ENCODE measurements around the gene TMOD1.

The TMOD1 gene

DNA sequence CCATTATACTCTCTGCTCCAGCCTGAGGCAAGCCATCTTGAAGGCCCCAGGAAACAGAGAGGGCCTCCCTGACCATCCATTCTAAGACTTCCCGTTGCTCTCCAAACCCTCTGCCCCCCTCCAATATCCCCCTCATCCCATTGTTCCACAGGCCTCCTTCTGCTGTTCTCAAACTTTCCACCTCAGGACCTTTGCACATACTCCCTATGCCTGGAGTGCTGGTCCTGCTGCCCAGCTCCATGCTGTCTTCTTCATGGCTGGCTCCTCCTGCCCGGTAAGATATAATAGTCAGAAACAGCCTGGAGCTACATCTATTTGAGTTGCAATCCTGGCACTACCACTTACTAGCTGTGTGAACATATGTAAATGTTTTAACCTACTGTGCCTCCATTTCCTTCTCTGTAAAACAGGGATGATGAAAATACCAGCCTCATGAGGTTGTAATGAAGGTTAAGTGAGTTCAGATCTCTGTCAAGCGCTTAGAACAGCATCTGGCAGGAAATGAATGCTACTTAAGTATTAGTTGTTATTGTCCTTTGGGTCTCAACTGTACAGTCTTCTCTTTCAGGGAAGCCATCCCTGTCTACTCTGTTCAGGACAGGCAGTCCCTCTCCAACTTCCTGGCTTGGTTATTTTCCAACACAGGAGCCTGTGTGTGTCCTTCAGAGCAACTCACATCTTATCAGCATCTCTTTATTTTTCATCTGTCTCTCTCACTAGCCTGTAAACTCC, 45.8 kb downstream of the TMOD1 start:
- no peak for DNase-seq (ENCODE audit: low spot score)

DNA sequence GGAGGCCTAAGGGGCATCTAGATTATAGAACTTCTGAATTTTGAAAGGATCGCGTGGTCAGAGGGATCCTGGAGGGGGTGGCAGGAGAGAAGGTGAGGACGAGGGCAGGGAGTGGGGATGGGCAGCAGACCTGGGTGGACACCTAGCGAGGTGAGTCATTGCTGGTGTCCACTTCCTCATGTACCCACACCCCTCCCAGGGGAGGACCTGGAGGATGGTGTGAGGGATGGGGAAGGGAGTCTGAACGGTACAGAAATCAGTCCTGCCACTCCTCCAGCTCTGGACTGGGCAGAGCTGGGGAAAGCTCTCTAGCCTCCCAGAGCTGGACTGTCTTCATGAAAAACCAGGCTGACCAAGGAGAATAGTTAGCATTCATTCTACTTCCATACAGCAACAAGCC, 46.9 kb downstream of the TMOD1 start:
- no peak for DNase-seq (ENCODE audit: low spot score)

DNA sequence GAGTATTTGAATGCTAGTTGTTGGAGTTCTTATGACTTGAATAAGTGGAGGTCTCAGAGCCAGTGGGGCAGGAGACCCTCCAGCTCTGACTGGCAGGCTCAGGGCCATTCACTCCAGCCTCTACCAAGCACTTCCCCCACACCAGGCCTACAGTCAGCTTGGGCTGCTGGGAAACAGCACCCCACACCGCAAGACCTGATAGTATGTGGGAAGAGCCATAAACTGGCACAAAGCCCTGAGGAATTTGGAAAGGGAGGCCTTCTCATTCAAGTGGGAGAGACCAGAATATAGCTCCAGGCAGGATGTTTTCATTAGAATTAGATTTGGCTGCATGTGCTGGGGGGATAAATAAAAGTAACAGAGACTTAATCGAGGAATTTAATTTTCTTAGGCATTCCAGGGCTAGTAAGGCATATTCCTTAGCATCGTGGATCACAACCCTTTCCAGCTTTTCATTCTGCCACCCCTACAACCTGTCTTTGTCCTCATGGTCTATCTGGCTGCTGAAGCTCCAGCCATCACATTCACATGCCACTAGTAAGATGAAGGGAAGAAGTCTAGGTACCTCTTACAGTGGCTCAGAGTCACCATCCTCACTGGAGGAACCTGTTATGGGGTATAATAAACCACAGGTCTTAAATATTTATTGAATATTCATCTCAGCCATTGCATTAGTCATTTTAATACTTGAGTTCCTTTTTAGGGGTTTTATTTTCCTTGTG, 47.5 kb downstream of the TMOD1 start:
- DNase-seq (ENCODE audit: low spot score), result no peak

DNA sequence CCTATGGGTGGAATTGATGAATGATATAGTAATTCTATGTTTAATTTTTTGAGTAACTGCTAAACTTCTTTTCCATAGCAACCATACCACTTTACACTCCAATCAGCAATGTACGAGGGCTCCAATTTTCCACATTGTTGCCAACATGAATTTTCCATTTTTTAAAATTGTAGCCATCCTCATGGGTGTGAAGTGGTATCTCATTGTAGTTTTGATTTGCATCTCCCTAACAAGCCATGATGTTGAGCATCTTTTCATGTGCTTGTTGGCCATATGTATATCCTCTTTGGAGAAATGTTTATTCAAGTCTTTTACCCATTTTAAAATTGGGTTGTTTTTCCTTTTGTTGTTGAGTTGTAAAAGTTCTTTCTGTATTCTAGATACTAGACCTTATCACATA, 48.9 kb downstream of the TMOD1 start:
- no peak for DNase-seq (ENCODE audit: low spot score)

DNA sequence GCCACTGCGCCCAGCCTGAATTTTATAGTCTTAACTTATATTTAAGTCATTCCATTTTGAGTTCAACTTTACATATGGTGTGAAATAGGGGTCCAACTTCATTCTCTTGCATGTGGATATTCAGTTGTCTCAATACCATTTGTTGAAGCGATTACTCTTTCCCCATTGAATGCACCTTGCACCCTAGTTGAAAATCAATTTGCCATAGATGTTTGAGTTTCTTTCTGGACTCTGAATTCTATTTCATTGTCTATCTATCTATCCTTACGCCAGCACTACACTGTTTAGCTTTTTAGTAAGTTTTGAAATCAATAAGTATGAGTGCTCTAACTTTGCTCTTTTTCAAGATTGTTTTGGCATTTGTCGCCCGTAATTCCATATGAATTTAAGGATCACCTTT, 49.8 kb downstream of the TMOD1 start:
- no peak for DNase-seq (ENCODE audit: low spot score)

DNA sequence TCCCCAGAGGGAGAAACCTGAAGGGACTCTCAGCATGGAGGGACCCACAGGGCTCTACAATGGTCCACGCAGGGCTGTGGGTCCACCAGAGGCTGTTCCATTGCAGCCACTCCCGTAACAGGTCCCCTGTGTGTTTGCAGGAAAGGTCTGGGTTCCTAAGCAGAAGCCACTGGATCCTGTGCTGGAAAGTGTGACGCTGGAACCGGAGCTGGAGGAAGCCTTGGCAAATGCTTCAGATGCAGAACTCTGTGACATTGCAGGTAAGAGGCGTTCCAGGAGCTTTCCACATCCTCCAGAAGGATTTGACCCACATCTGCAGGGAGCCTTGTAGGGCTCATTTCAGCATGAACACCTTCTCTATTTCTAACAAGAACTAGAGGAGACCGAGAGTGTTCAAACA, 51.7 kb downstream of the TMOD1 start:
- DNase-seq (ENCODE audit: low spot score), result no peak

DNA sequence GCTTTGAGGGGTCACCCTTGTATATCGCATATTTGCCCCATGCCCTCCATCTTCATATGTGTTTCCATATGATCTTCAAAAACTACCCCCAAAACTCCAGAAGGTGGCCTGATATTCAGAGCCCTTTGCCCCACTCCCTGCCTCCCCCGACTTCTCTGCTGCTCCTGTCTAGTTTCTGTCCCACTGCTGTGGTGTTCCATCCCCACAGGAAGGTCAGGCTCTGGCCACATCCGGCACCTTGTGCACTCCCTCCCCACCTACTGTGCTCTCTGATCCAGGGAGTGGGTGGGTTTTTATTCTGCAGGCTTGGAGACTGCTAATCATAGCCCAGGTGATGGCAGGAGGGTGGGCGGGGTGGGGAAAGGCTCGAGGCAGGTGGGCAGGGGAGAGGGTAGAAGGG, 52.4 kb downstream of the TMOD1 start:
- DNase-seq (ENCODE audit: low spot score), result no peak

DNA sequence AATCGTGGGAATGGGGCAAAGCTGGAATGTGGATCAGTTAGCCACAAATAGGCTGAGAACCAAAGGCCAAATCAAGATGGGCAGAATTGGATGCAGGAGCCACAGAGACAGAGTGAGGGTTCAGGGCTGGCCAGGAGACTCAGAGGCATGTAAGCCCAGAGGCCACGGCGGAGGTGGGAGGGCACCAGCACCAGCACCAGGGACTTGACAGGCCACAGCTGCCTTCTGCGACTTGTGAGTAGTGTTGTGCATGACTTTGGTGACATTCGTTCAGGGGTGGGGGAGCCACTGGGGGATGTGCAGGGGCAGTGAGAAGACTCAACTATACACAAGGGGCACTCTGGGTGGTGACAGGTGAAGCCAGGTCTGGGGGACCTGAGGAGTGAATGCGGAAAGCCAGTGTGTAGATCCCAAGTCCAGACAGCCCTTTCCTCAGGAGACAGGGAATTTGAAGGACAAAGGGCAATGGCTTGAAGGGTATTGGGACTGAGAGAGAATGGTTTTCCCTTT, 53.2 kb downstream of the TMOD1 start:
- DNase-seq (ENCODE audit: low spot score), result no peak

DNA sequence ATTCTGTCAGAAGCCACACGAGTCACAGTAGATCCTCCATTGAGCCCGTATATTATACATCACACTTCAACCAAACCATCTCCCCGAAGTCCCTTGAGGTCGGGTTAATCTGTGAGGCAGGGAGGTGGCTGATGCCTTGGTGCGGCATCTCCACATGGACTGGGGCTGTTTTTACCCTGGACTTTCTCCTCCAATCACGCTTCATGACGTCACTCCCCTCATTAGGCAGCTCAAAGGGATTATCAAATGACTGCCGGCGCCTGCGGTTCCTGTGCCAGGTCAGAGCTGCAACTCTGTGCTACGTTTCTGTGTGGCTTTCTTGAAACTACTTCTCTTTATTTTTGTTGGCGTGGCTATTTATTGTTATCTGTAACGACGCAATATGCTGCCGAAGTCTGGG, 53.7 kb downstream of the TMOD1 start:
- no peak for DNase-seq (ENCODE audit: low spot score)

DNA sequence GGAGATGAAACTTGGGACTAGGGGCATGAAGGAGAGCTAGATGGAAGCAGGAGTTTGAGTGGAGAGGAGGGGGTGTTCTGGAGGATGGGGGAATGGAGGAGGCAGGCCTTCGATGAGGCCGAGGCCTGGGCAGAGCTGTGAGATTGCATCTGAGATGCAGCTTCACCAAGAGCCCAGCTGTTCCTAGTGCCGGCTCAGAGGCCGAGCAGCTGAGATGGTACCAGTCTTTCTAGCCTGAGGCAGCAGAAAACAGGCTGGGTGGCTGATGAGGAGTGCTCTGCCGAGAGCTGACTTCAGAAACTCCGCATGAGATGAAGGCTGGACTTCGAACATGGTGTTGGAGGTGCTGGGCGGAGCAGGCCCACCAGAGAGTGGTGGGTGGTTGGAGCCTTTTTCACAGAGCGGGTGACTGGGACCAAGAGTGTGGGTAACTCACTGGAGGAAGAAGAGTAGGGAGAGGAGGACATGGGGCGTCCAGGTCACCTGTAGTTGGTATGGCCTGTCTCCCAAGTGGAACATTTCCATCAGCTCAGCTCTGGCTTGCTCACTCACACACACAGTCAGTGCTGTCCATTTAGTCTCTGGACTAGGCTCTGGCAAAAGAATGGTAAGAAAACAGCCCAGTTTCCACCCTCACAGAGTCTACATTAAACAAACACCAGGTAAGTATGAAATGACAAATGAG, 54.7 kb downstream of the TMOD1 start:
- DNase-seq (ENCODE audit: low spot score), result no peak

DNA sequence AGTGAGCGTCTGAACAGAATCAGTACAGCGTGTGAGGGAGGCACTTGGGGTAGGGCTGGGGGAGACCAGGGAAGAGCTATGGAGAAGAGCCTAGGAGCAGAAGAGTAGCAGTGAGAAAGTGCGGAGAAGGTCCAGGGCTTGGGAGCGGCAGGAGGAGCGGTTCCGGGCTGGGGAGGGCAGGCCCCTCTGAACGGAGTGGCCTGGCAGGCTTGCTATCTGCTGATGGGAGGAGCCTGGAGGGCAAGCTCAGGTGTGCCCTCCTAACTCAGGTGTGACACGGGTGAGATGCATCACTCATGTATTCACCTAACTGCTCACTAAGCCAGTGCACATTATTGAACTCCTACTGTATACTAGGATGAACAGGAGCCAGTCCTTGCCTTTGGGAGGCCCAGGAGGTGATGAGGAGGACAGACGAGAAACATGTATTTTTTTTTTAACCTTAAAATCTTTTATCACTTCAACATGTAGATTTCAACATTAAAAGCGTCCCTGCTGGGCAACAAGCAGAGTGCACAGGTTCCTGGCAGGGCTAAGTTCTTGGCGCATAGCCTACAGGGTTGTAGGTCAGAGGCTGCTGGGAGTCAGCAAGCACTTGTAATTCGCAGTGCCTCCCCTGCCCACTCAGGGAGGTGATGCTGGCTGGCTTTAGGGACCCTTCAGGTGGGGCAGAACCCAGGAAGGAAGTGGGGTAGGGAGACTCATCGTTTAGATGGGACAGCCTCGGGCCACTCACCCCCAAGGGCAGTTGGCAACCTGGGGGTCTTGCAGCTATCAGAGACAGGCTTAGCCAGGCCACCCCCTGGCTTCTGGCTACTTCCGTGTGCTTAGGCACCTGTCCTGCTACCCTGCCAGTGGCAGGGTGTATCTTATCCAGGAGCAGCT, 55.5 kb downstream of the TMOD1 start:
- DNase-seq (ENCODE audit: low spot score), result no peak

DNA sequence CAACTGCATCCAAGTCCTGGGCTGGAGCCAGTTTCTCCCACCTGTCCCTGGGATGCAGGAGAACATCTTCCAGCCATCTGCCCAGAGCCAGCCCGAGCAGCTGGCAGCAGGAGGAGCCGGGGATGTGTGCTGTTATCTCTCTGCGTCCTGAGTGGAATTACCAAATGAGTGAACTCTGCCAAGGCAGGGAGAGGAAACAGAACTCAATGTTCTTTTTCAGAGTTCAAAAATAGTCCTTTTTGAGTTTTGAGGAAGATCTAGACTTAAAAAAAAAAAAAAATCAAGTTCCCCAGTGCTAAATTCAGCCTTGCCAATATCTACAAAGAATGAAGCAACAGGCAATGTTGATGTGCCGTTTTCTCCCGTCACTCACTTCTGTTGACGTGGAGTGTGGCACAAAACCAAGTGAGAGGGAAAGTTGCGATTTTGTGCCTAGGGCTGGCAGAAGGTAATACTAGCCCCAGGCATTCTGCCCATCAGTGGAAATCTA, 56.2 kb downstream of the TMOD1 start:
- DNase-seq (ENCODE audit: low spot score), result peak; percentile 6

DNA sequence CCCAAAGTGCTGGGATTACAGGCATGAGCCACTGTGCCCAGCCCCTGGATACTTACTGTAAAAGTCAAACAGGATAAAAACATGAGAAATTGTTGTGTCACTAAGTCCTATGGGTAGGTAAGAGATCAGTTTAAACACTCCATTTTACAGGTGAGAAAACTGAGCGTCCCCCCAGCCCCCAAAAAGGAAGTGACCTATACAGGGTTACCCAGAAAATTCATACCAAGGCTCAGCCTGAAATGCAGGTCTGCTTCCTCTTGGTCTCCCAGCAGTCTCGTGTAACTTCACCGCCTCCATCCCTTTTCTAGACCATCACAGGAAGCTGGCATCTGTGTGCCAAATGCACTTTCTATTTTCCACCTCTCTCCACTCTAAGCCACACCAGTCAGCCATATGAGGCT, 57.2 kb downstream of the TMOD1 start:
- no peak for DNase-seq (ENCODE audit: low spot score)

DNA sequence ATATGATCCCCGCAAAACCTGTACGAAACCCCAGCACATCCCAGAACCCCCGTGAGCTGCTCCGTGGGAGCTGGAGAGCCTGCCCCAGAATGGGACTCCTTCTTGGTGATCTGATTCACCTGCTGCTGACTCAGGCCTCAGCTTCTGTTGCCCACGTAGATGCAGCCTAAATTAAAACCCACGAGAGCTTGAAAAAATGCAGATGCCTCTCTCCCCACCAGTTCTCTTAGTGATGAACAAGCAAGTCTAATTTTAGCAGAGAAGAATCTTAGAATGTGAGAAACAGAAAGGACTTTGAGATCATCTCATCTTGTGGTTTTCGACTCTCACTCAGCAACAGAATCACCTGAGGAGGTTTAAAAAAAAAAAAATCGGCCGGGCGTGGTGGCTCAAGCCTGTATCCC, 57.6 kb downstream of the TMOD1 start:
- DNase-seq (ENCODE audit: low spot score), result no peak

DNA sequence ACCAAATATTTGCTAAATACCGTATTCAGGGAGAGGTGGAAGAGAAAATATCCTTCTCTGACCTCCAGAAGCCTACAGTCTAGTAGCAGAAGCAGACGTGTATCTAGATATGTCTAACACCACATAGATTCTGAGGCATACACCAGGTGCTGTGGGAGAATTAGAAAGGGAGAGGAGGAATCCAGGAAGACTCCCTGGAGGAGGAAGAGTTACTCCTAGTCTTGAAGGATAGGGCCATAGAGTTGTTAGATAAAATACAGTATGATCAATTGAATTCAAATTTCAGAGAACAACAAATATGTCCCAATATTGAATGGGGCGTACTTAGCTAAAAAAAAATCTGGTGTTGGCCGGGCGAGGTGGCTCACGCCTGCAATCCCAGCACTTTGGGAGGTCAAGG, 58.7 kb downstream of the TMOD1 start:
- no peak for DNase-seq (ENCODE audit: low spot score)

DNA sequence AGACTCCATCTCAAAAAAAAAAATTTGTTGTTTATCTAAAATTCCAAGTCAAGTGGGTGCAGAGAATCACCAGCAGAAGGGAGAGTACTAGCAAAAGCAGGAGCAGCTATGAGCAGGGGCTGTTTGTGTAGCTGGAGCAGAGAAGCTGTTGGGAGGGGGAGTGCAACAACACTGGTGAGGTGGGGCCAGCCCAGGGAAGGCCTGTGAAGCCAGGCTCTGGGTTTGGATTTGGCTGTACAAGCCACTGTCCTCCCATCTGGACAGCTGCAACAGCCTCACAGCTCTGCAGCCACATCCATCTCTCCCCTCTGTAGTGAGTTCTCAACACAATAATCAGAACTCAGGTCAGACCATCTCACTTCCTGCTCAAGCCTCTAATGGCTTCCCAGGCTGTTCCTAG, 59.4 kb downstream of the TMOD1 start:
- no peak for DNase-seq (ENCODE audit: low spot score)

DNA sequence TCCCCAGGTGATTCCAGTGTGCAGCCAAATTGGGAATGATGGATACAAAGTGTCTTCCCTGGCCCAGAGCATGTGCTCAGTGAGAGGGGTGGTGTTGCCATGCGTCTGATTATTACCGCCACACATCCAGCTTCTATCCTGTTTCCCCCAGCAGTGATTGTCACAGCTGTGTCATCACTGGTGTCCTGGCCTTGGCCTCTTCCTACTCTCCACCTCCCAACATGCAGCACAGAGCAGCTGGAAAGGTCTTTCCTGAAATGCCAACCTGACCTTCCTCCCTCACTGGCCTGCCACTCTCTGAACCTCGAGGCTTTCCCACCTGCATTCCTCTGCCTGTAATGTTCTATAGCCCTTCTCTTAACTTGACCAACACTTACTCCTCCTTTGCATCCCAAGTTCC, 60.0 kb downstream of the TMOD1 start:
- no peak for DNase-seq (ENCODE audit: low spot score)

DNA sequence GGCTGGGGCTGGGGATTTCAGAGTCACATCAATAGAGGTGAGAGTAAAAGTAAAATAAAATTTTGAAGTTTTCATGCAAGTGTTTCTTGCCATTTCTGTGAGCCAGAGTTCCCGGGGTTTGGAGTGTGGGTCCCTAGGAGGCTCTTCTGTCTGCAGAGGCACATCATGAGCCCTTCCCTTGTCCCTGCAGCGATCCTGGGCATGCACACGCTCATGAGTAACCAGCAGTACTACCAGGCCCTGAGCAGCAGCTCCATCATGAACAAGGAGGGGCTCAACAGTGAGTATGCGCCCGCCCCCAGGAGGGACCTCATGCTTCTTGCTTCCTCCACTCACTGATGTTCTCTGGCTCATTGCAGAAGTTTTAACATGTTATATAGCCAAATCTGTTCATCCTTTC, 61.1 kb downstream of the TMOD1 start:
- DNase-seq (ENCODE audit: low spot score), result no peak

DNA sequence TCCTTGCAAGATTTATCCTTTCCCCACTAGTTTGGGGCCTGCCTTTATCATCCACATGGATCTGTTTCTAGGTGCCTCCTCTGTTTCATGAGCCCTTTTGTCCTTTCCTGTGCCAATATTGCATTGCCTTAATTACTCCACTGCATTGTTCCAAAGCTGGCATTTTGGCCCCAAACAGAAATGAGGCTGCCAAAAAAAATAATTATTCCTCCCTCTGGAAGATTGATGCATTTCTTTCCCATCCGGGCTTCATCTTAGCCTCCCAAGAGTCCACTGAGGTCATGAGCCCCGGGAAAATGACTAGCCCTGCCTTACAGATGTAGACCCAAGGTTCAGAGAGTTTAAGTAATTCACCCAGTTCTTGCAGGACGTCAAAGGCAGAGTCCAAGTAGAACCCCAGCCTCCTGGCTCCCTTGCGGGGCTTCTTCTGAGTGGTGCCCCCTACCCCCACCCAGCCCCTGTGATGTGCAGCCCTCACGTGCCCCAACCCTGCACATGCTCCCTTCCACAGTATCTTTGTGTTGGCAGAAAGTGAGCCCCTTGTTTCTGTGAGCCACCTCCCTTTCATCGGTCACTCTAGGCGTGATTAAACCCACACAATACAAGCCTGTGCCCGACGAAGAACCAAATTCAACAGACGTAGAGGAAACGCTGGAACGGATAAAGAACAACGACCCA, 62.1 kb downstream of the TMOD1 start:
- no peak for DNase-seq (ENCODE audit: low spot score)

DNA sequence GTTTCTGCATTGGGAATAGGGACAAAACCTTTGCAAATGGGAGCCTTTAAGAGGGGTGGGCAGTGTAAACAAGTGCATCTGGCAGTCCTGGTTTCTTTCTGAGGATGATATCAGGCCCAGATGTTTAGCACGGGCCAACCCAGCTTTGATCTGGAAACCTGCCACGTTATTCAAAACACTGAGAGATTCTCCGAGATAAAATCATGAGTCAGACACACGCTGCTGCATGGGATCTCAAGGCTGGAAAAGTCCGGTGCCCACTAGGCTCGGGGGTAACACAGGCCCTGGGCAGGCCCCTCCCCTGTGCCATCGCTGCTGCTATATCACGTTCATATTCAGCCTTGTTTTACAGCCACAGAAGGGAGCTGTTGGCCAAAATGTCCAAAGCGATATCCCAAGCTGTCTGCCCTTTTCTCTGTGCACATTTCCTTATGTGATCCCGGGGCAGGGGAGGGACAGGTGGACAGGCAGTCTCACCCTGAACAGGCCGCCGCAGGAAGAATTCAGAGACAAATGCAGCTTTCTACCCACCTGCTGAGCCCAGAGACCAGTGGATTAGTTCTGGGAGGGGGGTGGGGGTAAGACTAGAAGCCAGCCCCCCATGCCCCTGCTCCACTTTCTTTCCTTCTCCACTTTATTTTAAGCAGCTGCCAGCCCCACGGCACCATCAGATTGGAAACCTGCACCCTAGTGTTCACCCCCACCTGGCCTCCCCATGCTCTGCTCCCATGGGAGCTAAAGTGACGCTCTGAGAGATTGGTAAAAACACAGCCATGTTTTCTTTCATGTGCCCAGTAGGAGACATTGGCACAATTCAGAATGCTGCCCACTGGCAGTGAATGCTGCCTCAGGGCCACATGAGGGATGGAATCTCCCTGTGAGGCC, 63.1 kb downstream of the TMOD1 start:
- peak; percentile 54 for DNase-seq (ENCODE audit: low spot score)
